ENCODE results near the gene CHST3. TPM values are rescaled to one million over a fixed set of nuclear protein-coding genes. Genes with fewer than 3 reads are reported as not detected.

The CHST3 gene
- total RNA-seq, 3 donors from 2014 or later: 20.2 to 34.5 (median 25.6) TPM

DNA sequence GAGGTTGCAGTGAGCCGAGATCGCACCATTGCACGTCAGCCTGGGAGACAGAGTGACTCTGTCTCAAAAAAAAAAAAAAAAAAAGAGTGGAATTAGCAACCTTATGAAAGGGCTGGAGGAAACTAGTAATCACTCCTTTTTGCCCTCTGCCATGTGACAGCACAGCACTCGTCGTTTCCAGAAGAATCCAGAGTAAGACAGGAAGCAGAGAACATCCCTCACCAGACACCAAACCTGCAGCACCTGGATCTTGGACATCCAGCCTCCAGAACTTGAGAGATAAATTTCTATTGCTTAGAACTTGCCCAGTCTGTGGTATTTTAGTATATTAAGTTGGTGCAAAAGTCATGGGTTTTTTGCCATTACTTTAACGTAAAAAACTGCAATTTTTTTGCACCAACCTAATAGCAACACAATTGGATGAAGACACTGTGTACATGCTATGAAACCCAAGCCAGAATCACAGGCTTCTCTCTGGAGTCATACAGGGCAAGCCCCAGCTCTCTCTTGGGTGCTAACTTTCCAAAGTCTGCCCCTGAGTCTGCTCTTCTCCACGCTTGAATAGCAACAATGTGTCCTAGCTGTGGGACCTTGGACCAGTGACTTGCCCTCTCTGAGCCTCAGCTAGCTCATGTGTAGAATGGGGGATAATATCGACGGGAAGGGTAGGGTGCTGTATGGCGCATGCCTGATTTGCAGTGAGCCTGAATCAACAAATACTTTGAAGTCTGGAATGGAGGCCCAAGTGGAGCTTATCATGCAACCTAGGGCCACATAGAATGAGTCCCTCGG is 55.1 kb downstream of the CHST3 start:
- Histone ChIP-seq H3K4me1 (peaks cover 0 to 7% of the 10 kb centered on the region in 2 donors), H3K27me3 (no peaks in the 10 kb centered on the region), H3K36me3 (no peaks in the 10 kb centered on the region), H3K9me3 (no peaks in the 10 kb centered on the region), H3K4me3 (no peak overlapping the region), H3K27ac (no peak overlapping the region)
- DNase-seq (ENCODE audit: low spot score in 2 of 2): no peak
- TF ChIP-seq POLR2A (IDR thresholded peaks at IDR 0.05) (no peak), POLR2AphosphoS5 (IDR thresholded peaks at IDR 0.05) (no peak), CTCF (IDR thresholded peaks at IDR 0.05) (no peak)
- intact Hi-C loops (cut with DNase I; ENCODE audit: low total_unique reads): no loop called here

DNA sequence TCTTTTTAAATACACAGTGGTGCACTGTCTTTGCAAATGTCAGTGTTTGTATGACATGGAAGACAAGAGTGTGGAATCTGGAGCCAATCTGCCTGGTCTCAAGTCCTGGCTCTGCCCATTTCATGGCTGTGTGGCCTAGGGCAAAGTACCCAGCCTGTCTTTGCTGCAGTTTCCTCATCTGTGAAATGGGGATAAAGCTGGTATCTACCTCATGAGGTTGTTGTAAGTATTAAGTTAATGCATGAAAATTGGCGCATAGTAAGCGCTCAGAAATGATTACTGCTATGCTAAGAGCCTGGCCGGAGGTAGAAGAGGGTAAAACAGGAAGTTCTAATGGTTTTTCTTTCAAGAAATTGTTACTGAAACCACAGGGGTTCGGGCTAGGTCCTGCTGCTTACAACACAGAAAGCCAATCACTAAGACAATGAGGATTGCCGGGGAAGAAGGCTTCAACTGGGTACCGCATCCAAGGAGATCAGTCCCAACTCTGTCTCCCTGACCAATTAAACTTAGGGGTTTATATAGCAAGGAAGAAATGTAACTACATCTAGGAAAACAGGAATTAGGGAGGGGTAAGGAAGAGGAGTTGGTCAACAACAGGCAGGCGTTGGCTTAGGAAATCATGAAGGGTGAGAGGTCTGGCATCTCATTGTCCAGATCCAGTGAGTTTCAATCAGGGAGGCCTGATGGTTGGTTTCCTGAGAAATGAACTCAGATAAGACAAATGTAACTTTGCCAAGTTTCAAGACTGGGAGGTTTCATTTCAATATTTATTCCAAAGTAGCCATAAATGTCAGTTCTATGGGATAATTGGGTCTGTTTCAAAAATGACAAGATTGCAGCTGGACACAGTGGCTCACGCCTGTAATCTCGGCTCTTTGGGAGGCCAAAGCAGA is 57.0 kb downstream of the CHST3 start:
- Histone ChIP-seq H3K4me1 (peaks cover 0 to 7% of the 10 kb centered on the region in 2 donors), H3K9me3 (no peaks in the 10 kb centered on the region), H3K36me3 (no peaks in the 10 kb centered on the region), H3K4me3 (no peak overlapping the region), H3K27me3 (no peaks in the 10 kb centered on the region), H3K27ac (no peak overlapping the region)
- intact Hi-C loops (cut with DNase I; ENCODE audit: low total_unique reads): no loop called here
- DNase-seq (ENCODE audit: low spot score in 2 of 2): no peak
- TF ChIP-seq POLR2AphosphoS5 (IDR thresholded peaks at IDR 0.05) (no peak), POLR2A (IDR thresholded peaks at IDR 0.05) (no peak), CTCF (IDR thresholded peaks at IDR 0.05) (no peak)

DNA sequence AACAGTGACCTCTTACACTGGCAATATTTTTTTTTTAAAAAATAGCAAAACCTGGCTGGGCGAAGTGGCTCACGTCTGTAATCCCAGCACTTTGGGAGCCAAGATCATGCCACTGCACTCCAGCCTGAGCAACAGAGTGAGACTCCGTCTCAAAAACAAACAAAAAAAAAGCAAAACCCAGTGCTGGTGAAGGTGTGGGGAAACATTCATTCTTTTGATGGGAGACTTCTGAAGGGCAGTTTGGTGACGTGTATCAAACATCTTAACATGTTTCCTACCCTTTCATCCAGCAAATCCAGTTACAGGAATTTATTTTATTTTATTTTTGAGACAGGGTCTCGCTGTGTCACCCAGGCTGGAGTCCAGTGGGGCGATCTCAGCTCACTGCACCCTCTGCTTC is 58.0 kb downstream of the CHST3 start:
- Histone ChIP-seq H3K27ac (no peak overlapping the region), H3K36me3 (no peaks in the 10 kb centered on the region), H3K27me3 (no peaks in the 10 kb centered on the region), H3K4me1 (peaks cover 0 to 3% of the 10 kb centered on the region in 2 donors), H3K4me3 (no peak overlapping the region), H3K9me3 (no peaks in the 10 kb centered on the region)
- intact Hi-C loops (cut with DNase I; ENCODE audit: low total_unique reads): no loop called here
- TF ChIP-seq CTCF (IDR thresholded peaks at IDR 0.05) (no peak), POLR2AphosphoS5 (IDR thresholded peaks at IDR 0.05) (no peak), POLR2A (IDR thresholded peaks at IDR 0.05) (no peak)
- DNase-seq (ENCODE audit: low spot score in 2 of 2): no peak

DNA sequence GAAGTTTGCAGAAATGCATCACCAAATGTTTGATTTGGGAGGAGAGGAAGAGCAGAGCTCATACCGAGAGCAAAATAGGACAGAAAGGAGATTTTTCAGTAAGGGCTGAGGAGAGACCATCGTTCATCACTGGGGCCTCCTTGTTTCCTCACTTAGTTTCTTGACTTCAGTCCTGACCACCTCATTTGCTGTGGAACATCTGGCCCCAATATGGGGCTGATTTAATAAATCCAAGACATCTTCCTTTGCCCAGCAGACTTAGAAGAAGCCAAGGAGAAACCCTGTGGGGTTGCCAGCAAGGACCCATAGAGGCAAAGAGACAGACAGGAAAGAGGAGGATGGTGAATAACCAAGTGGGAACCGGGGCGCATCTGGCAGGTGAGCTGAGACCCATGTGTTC is 60.4 kb downstream of the CHST3 start:
- Histone ChIP-seq H3K9me3 (no peaks in the 10 kb centered on the region), H3K4me3 (no peak overlapping the region), H3K36me3 (no peaks in the 10 kb centered on the region), H3K27me3 (no peaks in the 10 kb centered on the region), H3K27ac (no peak overlapping the region), H3K4me1 (no peaks in the 10 kb centered on the region)
- TF ChIP-seq POLR2AphosphoS5 (IDR thresholded peaks at IDR 0.05) (no peak), CTCF (IDR thresholded peaks at IDR 0.05) (no peak), POLR2A (IDR thresholded peaks at IDR 0.05) (no peak)
- DNase-seq (ENCODE audit: low spot score in 2 of 2): no peak
- intact Hi-C loops (cut with DNase I; ENCODE audit: low total_unique reads): no loop called here

DNA sequence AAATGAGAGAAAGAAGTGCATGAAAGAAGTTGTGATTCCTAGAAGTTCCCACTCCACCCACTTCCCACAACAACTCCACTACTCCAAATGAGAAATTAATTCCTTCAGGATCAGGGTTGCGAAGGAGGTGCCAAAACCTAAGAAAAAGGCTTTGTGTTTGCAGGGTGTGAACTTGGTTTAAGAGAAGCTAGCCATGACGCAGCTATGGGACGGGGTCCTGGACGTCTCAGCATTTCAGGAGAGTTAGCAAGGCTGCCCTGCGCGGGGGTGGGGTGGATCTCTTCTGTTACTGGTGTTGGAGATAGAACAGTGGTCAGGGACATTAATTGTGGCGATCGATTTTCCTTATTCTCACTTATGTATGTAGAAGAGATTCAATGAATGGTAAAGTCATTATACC is 61.2 kb downstream of the CHST3 start:
- DNase-seq (ENCODE audit: low spot score in 2 of 2): no peak
- H3K27me3 ChIP-seq: no peaks in the 10 kb centered on the region
- intact Hi-C loops (cut with DNase I; ENCODE audit: low total_unique reads): no loop called here
- H3K27ac ChIP-seq: no peak overlapping the region
- H3K9me3 ChIP-seq: no peaks in the 10 kb centered on the region
- TF ChIP-seq POLR2AphosphoS5 (IDR thresholded peaks at IDR 0.05): no peak
- TF ChIP-seq POLR2A (IDR thresholded peaks at IDR 0.05): no peak
- TF ChIP-seq CTCF (IDR thresholded peaks at IDR 0.05): no peak
- no peak overlapping the region for H3K4me3 ChIP-seq
- H3K4me1 ChIP-seq: no peaks in the 10 kb centered on the region
- H3K36me3 ChIP-seq: no peaks in the 10 kb centered on the region

Data from breast epithelium (tissue), 4 donors.